Measurements from ENCODE around the gene FHAD1. TPM values are rescaled to one million over a fixed set of nuclear protein-coding genes. Genes with fewer than 3 reads are reported as not detected.

The FHAD1 gene
- total and polyA plus RNA-seq, 9 of the 15 experiments (the other 6 are each of a cell fraction or from before 2014, with no cell fraction given): 0.32 to 2.1 (median 1.5) TPM; not detected in 1

DNA sequence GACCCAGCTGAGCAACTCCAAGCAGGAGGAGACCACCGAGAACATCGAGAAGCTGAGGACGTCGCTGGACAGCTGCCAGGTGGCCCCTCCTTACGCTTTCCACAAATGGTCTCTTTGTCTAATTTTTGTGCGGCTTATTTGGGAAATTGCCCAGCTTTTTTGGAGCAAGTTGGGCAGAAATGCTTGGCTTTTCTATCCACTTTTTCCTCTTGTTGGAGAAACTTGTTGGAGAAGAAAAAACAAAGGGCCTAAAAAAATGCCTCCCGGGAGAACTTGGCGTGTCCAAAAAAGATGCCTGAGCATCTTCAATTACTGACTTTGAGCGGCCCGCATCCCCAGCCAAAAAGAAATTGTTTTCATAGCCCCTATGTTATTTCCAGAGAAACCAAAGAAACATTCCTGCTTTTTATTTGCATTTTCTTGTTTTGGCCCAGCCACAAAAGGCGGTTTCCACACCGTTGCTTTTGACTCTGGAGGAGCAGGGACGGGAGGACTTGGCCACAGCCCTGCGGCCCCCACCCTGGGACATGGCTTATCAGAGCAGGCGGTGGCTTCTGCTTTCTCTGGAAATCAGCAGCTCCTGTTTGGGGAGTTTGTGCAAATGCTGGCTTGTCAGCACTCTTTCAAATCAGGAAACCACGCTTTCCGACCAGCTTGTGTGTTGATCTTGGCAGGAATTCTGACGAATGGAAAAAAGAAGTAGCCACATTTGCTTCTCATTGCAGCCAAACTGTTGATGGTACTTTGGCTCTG is 81.5 kb downstream of the FHAD1 start (continued):
- no peak for TF ChIP-seq ELK3 (CRISPR knock-in tag; IDR thresholded peaks at IDR 0.05)
- no peak for TF ChIP-seq ZZZ3 (IDR thresholded peaks at IDR 0.05)
- peak in 1 of 2 experiments; percentile 52; a peak in 1 of 4 replicates for TF ChIP-seq MNT (conservative IDR thresholded peaks at IDR 0.05)
- no peak for TF ChIP-seq ZMIZ1 (IDR thresholded peaks at IDR 0.05; ENCODE audit: low read depth in 2 of 2, low read length in 2 of 2)
- TF ChIP-seq ELF4 (CRISPR knock-in tag; IDR thresholded peaks at IDR 0.05): no peak
- TF ChIP-seq ADNP (tag; IDR thresholded peaks at IDR 0.05): no peak
- no peak for TF ChIP-seq ZNF146 (CRISPR knock-in tag; IDR thresholded peaks at IDR 0.05; ENCODE audit: unreplicated experiment)
- TF ChIP-seq FOXM1 (IDR thresholded peaks at IDR 0.05; ENCODE audit: low read depth): no peak; the same call in 1 of the 2 replicates
- no peak for TF ChIP-seq FOXM1 (CRISPR knock-in tag; IDR thresholded peaks at IDR 0.05; ENCODE audit: low read depth)
- TF ChIP-seq, protein P1, sequence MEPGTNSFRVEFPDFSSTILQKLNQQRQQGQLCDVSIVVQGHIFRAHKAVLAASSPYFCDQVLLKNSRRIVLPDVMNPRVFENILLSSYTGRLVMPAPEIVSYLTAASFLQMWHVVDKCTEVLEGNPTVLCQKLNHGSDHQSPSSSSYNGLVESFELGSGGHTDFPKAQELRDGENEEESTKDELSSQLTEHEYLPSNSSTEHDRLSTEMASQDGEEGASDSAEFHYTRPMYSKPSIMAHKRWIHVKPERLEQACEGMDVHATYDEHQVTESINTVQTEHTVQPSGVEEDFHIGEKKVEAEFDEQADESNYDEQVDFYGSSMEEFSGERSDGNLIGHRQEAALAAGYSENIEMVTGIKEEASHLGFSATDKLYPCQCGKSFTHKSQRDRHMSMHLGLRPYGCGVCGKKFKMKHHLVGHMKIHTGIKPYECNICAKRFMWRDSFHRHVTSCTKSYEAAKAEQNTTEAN (CRISPR knock-in tag; IDR thresholded peaks at IDR 0.05): no peak
- TF ChIP-seq DMBX1 (CRISPR knock-in tag; IDR thresholded peaks at IDR 0.05; ENCODE audit: borderline replicate concordance): no peak
- no peak for TF ChIP-seq CCNT2 (IDR thresholded peaks at IDR 0.05; ENCODE audit: borderline replicate concordance, extremely low read depth, insufficient read length, low read depth, low read length)
- no peak for TF ChIP-seq RBM39 (optimal IDR thresholded peaks at IDR 0.05; ENCODE audit: low read depth, low read length)
- TF ChIP-seq, protein P2, sequence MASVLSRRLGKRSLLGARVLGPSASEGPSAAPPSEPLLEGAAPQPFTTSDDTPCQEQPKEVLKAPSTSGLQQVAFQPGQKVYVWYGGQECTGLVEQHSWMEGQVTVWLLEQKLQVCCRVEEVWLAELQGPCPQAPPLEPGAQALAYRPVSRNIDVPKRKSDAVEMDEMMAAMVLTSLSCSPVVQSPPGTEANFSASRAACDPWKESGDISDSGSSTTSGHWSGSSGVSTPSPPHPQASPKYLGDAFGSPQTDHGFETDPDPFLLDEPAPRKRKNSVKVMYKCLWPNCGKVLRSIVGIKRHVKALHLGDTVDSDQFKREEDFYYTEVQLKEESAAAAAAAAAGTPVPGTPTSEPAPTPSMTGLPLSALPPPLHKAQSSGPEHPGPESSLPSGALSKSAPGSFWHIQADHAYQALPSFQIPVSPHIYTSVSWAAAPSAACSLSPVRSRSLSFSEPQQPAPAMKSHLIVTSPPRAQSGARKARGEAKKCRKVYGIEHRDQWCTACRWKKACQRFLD (CRISPR knock-in tag; IDR thresholded peaks at IDR 0.05): no peak
- no peak for TF ChIP-seq BRD9 (IDR thresholded peaks at IDR 0.05; ENCODE audit: low read depth, partially characterized antibody)
- TF ChIP-seq SRF (CRISPR knock-in tag; IDR thresholded peaks at IDR 0.05): no peak
- TF ChIP-seq NELFE (IDR thresholded peaks at IDR 0.05; ENCODE audit: insufficient read depth, insufficient read length): no peak
- TF ChIP-seq ZNF274 (IDR thresholded peaks at IDR 0.05; ENCODE audit: borderline replicate concordance, low read depth, low read length): no peak

All from K562 (cell line).